Measurements from ENCODE around the gene TRRAP.

Gene TRRAP

DNA sequence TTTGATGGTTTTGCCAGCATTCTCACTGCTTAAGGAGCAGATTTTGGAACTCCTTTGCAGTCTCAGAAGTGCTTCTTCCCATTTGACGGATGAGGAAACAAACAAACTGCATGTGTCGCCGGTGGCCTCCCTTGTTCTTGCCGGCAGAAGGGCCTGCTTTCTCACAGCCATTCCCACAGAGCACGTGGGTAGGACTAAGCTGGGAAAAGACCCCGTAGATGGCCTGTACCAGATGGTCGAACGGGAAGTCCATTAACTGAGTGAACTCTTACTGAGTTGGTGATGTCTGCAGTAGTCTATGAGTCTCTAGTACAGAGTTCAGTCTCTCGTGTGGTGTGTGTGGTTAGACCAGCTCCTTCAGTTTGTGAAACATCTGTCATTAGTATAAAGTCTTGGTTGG, 131.9 kb downstream of the TRRAP start:
- no peak for DNase-seq (ENCODE audit: low read depth in 1 of 2, low spot score in 1 of 2)
- H3K4me3 ChIP-seq (replicated peaks; ENCODE audit: insufficient read depth, low read length), result no peak overlapping the region
- H3K27me3 ChIP-seq (ENCODE audit: insufficient read depth, poor library complexity, severe bottlenecking), result no peaks in the 10 kb centered on the region
- H3K27ac ChIP-seq (replicated peaks), result no peak overlapping the region
- no peak for TF ChIP-seq SPI1 (IDR thresholded peaks at IDR 0.05; ENCODE audit: borderline replicate concordance, low read depth)
- TF ChIP-seq, protein P1, sequence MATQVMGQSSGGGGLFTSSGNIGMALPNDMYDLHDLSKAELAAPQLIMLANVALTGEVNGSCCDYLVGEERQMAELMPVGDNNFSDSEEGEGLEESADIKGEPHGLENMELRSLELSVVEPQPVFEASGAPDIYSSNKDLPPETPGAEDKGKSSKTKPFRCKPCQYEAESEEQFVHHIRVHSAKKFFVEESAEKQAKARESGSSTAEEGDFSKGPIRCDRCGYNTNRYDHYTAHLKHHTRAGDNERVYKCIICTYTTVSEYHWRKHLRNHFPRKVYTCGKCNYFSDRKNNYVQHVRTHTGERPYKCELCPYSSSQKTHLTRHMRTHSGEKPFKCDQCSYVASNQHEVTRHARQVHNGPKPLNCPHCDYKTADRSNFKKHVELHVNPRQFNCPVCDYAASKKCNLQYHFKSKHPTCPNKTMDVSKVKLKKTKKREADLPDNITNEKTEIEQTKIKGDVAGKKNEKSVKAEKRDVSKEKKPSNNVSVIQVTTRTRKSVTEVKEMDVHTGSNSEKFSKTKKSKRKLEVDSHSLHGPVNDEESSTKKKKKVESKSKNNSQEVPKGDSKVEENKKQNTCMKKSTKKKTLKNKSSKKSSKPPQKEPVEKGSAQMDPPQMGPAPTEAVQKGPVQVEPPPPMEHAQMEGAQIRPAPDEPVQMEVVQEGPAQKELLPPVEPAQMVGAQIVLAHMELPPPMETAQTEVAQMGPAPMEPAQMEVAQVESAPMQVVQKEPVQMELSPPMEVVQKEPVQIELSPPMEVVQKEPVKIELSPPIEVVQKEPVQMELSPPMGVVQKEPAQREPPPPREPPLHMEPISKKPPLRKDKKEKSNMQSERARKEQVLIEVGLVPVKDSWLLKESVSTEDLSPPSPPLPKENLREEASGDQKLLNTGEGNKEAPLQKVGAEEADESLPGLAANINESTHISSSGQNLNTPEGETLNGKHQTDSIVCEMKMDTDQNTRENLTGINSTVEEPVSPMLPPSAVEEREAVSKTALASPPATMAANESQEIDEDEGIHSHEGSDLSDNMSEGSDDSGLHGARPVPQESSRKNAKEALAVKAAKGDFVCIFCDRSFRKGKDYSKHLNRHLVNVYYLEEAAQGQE (IDR thresholded peaks at IDR 0.05; ENCODE audit: insufficient replicate concordance, low read depth), result no peak
- TF ChIP-seq POLR2AphosphoS5 (IDR thresholded peaks at IDR 0.05; ENCODE audit: low read depth), result no peak
- TF ChIP-seq GABPA (IDR thresholded peaks at IDR 0.05; ENCODE audit: low read depth), result no peak
- TF ChIP-seq, protein P2, sequence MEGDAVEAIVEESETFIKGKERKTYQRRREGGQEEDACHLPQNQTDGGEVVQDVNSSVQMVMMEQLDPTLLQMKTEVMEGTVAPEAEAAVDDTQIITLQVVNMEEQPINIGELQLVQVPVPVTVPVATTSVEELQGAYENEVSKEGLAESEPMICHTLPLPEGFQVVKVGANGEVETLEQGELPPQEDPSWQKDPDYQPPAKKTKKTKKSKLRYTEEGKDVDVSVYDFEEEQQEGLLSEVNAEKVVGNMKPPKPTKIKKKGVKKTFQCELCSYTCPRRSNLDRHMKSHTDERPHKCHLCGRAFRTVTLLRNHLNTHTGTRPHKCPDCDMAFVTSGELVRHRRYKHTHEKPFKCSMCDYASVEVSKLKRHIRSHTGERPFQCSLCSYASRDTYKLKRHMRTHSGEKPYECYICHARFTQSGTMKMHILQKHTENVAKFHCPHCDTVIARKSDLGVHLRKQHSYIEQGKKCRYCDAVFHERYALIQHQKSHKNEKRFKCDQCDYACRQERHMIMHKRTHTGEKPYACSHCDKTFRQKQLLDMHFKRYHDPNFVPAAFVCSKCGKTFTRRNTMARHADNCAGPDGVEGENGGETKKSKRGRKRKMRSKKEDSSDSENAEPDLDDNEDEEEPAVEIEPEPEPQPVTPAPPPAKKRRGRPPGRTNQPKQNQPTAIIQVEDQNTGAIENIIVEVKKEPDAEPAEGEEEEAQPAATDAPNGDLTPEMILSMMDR (IDR thresholded peaks at IDR 0.05; ENCODE audit: insufficient read depth, low read length), result no peak

DNA sequence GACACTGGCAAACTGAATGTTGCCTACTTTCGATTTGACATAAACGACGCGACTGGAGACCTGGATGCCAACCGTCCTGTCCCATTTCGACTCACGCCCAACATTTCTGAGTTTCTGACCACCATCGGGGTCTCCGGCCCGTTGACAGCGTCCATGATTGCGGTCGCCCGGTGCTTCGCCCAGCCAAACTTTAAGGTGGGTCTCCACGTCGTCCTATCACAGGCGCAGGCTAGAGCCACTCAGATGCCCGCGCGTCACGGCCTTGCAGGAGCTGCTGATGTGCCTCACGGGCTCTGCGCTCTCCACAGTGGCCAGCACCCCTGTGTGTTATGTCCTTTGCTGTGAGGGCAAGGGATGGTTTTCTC, 133.0 kb downstream of the TRRAP start:
- DNase-seq (ENCODE audit: low read depth in 1 of 2, low spot score in 1 of 2), result no peak
- TF ChIP-seq GABPA (IDR thresholded peaks at IDR 0.05; ENCODE audit: low read depth) (no peak), SPI1 (IDR thresholded peaks at IDR 0.05; ENCODE audit: borderline replicate concordance, low read depth) (no peak), POLR2AphosphoS5 (IDR thresholded peaks at IDR 0.05; ENCODE audit: low read depth) (no peak)
- TF ChIP-seq, protein P2 (IDR thresholded peaks at IDR 0.05; ENCODE audit: insufficient read depth, low read length), result no peak
- TF ChIP-seq, protein P1 (IDR thresholded peaks at IDR 0.05; ENCODE audit: insufficient replicate concordance, low read depth), result no peak
- Histone ChIP-seq H3K27me3 (ENCODE audit: insufficient read depth, poor library complexity, severe bottlenecking) (no peaks in the 10 kb centered on the region), H3K27ac (replicated peaks) (no peak overlapping the region), H3K4me3 (replicated peaks; ENCODE audit: insufficient read depth, low read length) (no peak overlapping the region)

DNA sequence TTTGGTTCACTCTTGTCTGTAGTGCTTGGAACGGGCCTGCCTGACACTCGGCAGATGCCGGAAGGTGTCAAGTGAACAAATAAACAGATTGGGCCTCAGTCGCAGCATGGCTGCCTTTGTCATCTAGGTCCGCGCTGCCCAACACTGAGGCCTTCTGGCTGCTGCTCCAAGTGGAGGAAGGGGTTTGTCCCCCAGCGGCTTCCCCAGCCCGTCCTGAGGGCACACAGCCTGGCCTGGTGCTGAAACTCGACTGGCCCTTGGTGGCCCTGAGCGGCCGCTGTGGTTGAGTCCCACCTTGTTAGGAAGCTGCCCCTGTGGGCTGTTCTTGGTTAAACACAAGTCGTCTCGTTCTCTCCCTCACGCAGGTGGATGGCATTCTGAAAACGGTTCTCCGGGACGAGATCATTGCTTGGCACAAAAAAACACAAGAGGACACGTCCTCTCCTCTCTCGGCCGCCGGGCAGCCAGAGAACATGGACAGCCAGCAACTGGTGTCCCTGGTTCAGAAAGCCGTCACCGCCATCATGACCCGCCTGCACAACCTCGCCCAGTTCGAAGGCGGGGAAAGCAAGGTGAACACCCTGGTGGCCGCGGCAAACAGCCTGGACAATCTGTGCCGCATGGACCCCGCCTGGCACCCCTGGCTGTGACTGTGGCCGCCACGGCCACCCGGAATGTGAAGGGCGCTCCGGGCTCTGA, 133.5 kb downstream of the TRRAP start:
- no peaks in the 10 kb centered on the region for H3K27me3 ChIP-seq (ENCODE audit: insufficient read depth, poor library complexity, severe bottlenecking)
- DNase-seq (ENCODE audit: low read depth in 1 of 2, low spot score in 1 of 2), result no peak
- no peak overlapping the region for H3K27ac ChIP-seq (replicated peaks)
- H3K4me3 ChIP-seq (replicated peaks; ENCODE audit: insufficient read depth, low read length), result no peak overlapping the region
- TF ChIP-seq GABPA (IDR thresholded peaks at IDR 0.05; ENCODE audit: low read depth) (no peak), POLR2AphosphoS5 (IDR thresholded peaks at IDR 0.05; ENCODE audit: low read depth) (no peak), SPI1 (IDR thresholded peaks at IDR 0.05; ENCODE audit: borderline replicate concordance, low read depth) (no peak)
- TF ChIP-seq, protein P1 (IDR thresholded peaks at IDR 0.05; ENCODE audit: insufficient replicate concordance, low read depth), result no peak
- TF ChIP-seq, protein P2 (IDR thresholded peaks at IDR 0.05; ENCODE audit: insufficient read depth, low read length), result no peak
